ENCODE results near the gene DNTT.

DNA sequence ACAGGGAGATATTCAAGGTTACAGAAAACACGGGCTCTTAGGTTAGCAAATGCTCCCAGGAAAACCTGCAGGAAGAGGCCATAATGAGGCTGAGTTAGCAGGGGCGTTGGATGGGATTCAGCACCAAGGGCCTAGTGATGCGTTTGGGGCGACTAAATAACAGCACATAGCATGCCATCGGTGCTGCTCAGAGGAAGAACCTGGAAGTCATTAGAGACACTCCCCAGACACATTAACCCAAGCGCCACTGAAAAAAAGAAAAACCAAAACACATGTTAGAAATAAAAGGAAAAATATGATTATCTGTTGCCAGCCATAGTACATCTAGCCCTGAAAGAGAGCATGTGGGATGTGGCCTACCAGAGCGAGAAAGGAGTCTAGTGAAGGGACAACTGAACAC is 83.4 kb downstream of the DNTT start:
- TF ChIP-seq MAZ (CRISPR knock-in tag; conservative IDR thresholded peaks at IDR 0.05 in 1 of 2, IDR thresholded peaks at IDR 0.05 in 1 of 2) (no peak), CTCF (IDR thresholded peaks at IDR 0.05 in 2 of 3, conservative IDR thresholded peaks at IDR 0.05 in 1 of 3; ENCODE audit: insufficient read depth in 2 of 3, low read depth in 1 of 3, low read length in 3 of 3) (no peak), SMC3 (conservative IDR thresholded peaks at IDR 0.05; ENCODE audit: insufficient read depth, low read depth, low read length) (no peak), ZNF324 (CRISPR knock-in tag; IDR thresholded peaks at IDR 0.05) (no peak), CXXC5 (CRISPR knock-in tag; IDR thresholded peaks at IDR 0.05) (no peak), CHD2 (IDR thresholded peaks at IDR 0.05; ENCODE audit: low read depth, low read length) (no peak), BRD4 (IDR thresholded peaks at IDR 0.05) (no peak), RFX5 (IDR thresholded peaks at IDR 0.05; ENCODE audit: low read depth, low read length) (no peak), ADNP (tag; IDR thresholded peaks at IDR 0.05) (no peak), SIN3B (IDR thresholded peaks at IDR 0.05; ENCODE audit: low read depth) (no peak)

Measured in K562 (cell line).